Stimulated activated effector memory CD8-positive, alpha-beta T cell treated with anti-CD3 and anti-CD28 coated beads, Interleukin-12 subunit alpha, Interleukin-12 subunit beta, amount 100 ng/mL, for 72 hours (primary cell): ENCODE measurements around the gene PBX2.

Source experiments
- ATAC-seq: fragments of 150-1000 bp; cut with Tn5 transposase; 2 replicates; pipeline ENCODE4 v1.10.0; 2021
- DNase-seq, 2 donors: peaks; one replicate each; pipeline ENCODE4 v3.0.0; 2021 to 2022; ENCODE audit warnings: low spot score in 2 of 2
- H3K27ac Mint-ChIP-seq: one replicate; pipeline ENCODE4 v1.8.0; 2022; ENCODE audit warnings: mild to moderate bottlenecking, mixed read lengths
- H3K36me3 Mint-ChIP-seq: one replicate; pipeline ENCODE4 v1.8.0; 2022; ENCODE audit warnings: mild to moderate bottlenecking, mixed read lengths
- H3K4me1 Mint-ChIP-seq: one replicate; pipeline ENCODE4 v1.8.0; 2022; ENCODE audit warnings: mixed read lengths
- H3K4me3 Mint-ChIP-seq: one replicate; pipeline ENCODE4 v1.8.0; 2022; ENCODE audit warnings: mild to moderate bottlenecking, mixed read lengths
- H3K9me3 Mint-ChIP-seq: one replicate; pipeline ENCODE4 v1.8.0; 2022; ENCODE audit warnings: mixed read lengths

The PBX2 gene

DNA sequence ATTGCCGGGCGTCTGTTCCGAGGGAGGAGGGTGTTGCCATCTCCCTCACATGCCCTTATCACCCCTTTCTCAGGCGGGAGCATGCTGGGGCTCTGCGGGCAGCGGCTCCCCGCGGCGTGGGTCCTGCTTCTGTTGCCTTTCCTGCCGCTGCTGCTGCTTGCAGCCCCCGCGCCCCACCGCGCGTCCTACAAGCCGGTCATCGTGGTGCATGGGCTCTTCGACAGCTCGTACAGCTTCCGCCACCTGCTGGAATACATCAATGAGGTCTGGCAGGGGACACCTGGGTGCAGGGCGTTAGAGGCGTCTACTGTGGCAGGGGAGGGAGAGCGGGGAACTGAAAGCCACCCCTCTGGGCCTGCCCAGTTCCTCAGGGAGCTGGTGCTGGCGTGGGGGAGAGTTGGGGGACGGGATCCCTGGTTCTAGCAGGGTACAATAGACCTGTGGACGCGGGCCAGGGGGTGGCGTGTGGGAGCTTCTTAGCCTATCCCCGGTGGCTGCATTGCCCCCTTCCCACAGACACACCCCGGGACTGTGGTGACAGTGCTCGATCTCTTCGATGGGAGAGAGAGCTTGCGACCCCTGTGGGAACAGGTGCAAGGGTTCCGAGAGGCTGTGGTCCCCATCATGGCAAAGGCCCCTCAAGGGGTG lies 35.4 kb downstream of the PBX2 start:
- Mint-ChIP-seq H3K4me3 (peak overlapping the region; percentile 99), H3K9me3 (no peaks in the 10 kb centered on the region), H3K27ac (peak overlapping the region; percentile 92), H3K4me1 (peaks cover 54% of the 10 kb centered on the region), H3K36me3 (peaks cover 38% of the 10 kb centered on the region)
- peak in 1 of 2 donors; percentile 40 for DNase-seq
- ATAC-seq, result peak; percentile 86

DNA sequence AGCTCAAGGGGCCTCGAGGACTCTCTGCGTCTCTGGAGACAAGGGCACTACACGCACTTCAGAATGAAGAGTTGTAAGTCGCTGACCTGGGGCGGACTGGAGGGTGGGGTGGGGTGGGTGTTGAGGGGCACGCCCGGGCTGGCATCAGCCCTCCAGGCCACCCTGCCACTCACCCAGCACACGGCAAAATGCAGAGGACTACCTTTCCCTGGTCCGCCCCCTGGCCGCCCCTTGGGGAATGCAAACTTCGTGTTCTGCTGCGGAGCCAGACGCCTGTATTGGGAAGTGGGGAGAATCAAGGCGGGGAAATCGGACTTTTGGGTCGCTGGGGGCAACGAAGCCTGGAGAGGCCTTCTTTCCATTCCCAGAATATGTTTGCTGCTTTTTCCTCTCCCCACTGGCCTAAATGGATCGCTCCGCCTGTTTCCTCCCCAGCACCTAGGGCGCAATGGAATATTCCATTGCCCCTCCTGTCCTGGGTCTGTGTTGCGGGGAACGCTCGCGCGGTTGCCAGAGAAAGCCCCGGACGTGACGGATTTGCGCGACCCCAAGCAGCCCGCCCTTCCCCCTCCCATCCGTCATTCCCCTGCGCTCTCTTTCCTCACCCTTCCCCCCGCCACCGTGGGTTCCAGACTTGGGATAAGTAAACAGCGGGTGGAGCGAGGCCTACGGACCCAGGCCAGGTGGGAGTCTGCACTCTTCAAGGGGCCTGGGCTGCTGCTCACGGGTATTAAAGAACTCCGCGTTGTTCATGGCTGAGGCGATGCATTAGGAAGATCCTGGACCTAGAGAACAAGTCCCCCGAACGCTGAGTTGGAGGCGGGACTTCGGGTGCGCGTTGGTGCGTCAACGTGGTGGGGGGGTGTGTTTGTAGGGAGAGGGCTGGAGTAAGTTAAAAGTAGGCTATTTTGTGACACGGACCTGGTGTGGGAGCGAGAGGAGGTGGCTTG lies 36.2 kb downstream of the PBX2 start, which contains the start of gene PPT2:
Gene PPT2, plus strand, starts transcription at position 578 of the 950 bp plus-strand sequence. CDS start 454 bp downstream, outside the sequence.
- ATAC-seq (peak; percentile 78), DNase-seq (peak; percentile 55 to 90)
- H3K27ac Mint-ChIP-seq, result peak within 1 kb of the TSS; percentile 92
- H3K9me3 Mint-ChIP-seq, result no peaks in the 10 kb centered on the region
- H3K4me3 Mint-ChIP-seq, result peak within 1 kb of the TSS; percentile 99
- H3K36me3 Mint-ChIP-seq, result peaks cover 30% of the 10 kb centered on the region
- peaks cover 58% of the 10 kb centered on the region for H3K4me1 Mint-ChIP-seq

DNA sequence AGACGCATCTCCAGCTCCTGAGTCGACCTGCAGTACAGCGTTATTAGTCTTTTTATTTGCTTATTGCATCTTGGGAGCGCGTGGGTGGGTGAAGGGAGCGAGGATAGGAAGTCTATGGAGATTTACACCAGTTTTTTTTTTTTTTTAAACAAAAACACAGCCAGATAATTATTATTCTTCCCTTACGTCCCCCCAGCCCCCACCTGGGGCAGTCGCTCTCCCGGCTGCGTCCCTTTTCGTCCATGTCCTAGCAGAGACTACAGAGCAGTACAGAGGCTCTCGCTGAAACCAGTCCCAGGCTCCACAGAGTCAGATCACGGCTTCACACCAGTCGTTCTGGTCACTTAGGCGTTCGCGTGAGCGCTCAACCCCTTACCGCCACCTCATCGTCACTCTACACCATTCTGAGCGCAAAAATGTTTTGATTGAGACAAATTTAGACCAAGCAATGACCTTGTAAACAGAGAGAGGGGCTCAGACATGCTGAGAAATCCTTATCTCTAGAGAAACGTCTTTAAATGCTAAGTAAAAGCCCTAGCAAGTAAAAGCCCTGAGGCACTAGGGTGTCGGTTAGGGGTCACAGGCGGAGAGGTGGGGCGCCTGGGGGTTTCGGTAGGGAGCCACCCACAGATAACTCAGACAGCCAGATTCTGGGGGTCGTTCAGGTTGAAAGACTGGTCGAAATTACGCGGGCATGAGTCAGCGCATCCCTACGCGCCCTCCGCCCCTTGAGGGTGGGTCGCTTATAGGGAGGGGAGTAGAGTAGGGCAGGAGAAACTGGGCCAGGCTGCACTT lies 37.0 kb downstream of the PBX2 start:
- H3K27ac Mint-ChIP-seq, result peak overlapping the region; percentile 92
- H3K4me1 Mint-ChIP-seq, result peaks cover 67% of the 10 kb centered on the region
- ATAC-seq (no peak), DNase-seq (no peak)
- no peaks in the 10 kb centered on the region for H3K9me3 Mint-ChIP-seq
- H3K36me3 Mint-ChIP-seq, result peaks cover 29% of the 10 kb centered on the region
- H3K4me3 Mint-ChIP-seq, result peak overlapping the region; percentile 99

DNA sequence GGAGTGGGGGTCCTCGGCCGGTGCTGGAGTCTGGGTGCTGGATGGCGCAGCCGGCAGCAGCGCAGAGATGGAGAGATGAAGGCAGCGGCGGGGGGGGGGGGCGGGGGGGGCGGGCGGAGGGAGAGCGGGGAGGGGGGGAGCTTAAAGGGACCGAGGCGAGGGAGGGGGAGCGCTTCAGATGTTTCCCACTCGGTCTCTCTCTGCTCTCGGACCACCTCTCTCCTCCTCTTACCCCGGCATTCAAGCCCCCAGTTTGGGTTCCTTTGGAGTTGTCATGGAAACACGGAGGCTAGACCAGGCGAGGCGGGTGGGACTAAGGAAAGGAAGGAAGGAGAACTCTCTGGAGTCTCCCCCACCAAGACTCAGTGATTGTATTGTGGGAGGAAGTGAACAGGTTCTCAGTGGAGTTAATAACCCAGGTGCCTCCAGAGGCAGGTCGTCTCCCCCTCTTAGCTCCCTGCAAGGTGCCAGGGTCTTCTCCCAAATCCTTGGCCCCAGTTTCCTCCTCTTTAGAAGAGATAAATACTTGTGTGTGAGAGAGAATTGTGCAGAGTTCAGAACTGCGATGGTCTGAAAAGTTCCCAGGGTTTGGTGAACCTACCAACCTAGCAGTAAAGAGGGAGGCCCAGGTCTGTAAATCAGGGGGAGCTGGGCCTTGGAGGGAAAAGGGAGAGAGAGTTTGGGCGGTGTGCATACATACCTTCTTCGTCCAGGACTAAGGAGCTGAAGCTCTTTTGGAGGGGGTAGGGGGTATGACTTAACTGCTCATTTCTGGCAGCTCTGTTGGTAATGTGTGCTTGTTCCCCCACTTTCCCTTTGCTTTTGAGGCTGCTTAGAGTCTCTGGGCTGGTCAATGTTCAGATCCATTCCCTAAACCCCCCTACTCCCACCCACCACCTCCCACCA lies 37.9 kb downstream of the PBX2 start, which contains the start of gene PRRT1:
Gene PRRT1, minus strand, starts transcription at position 77 of the 906 bp plus-strand sequence. CDS start 112 bp downstream, outside the sequence.
- no peak for DNase-seq
- H3K27ac Mint-ChIP-seq, result no peak within 1 kb of the TSS
- H3K36me3 Mint-ChIP-seq, result peaks cover 24% of the 10 kb centered on the region
- no peak for ATAC-seq
- peaks cover 74% of the 10 kb centered on the region for H3K4me1 Mint-ChIP-seq
- peak within 1 kb of the TSS; percentile 99 for H3K4me3 Mint-ChIP-seq
- H3K9me3 Mint-ChIP-seq, result no peaks in the 10 kb centered on the region

DNA sequence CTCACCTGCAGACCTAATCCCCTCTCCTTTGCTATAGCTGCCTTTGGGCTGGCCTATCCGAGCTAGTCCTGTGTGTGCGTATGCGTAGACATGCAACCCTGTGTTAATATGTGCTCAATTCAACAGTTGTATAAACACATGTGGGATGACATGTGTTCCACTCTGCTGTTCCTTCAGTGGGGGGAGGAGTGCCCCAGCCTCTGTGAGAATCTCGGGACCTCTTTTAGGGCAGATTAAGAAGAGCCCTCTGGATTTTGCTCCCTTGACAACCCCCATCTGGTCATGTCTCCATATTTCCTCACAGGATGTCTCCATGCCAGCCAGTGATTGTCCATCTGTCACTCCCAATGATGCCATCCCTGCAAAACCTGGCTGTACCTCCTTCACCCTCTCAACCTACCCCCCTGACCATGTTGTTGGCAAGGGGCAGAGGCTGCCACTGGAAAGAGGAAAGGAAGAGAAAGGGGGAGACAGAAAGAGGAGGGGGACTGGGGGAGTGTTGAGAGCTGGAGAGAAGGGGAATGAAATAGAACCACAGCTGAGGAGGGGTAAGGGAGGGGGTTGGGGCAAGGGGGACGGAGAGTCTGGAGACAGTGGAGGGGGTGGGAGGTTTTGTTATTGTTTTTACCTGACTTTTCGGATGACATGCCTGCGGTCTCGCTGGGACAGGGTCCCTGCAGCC lies 38.7 kb downstream of the PBX2 start:
- H3K36me3 Mint-ChIP-seq, result peaks cover 16% of the 10 kb centered on the region
- peaks cover 80% of the 10 kb centered on the region for H3K4me1 Mint-ChIP-seq
- peak overlapping the region; percentile 16 for H3K4me3 Mint-ChIP-seq
- DNase-seq (no peak), ATAC-seq (no peak)
- H3K9me3 Mint-ChIP-seq, result no peaks in the 10 kb centered on the region
- no peak overlapping the region for H3K27ac Mint-ChIP-seq

DNA sequence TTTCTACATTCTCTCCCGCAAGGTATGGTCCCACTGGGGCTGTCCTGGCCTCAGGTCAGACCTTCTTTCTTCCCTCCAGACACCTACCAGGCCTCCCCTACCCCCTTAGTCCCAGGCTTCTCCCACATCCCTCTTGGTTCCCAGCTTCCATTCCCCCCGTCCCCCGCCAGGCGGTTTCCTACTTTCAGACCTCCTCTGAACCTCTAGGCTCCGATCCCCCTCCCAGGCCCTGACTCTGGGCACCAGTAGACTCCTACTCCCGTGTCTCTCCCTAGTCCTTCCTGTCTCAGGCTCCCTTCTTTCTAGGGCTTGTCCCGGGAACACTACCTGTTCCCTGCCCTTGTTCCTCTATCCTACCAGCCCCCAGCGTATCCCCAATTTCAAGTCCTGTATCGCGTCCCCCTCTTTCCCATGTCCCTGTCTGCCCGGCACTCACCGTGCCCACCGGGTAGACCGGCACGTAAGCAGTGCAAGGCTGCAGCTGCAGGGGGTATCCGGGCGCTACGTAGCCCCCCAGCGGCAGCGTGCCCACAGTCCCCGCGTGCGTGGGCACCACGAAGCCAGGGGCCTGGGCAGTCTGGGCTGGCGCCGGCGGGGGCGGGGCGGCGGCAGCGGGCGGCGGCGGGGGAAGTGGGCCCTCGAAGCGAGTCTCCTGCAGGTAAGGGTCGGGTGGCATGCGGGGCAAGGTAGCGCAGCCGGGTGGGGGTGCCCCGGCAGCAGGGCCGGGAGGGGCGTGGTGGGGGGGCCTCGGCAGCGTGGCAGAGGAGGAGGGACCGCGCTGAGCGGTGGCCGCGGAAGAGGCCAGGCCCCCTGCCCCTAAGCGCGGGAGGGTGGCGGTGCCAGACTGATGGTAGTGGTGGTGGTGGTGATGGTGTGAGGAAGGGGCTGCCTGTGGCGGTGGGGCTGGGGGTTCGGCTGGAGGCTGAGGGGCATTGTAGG lies 39.8 kb downstream of the PBX2 start:
- Mint-ChIP-seq H3K4me1 (peaks cover 74% of the 10 kb centered on the region), H3K9me3 (no peaks in the 10 kb centered on the region), H3K36me3 (peaks cover 11% of the 10 kb centered on the region), H3K27ac (no peak overlapping the region), H3K4me3 (no peak overlapping the region)
- DNase-seq, result no peak
- ATAC-seq, result no peak

DNA sequence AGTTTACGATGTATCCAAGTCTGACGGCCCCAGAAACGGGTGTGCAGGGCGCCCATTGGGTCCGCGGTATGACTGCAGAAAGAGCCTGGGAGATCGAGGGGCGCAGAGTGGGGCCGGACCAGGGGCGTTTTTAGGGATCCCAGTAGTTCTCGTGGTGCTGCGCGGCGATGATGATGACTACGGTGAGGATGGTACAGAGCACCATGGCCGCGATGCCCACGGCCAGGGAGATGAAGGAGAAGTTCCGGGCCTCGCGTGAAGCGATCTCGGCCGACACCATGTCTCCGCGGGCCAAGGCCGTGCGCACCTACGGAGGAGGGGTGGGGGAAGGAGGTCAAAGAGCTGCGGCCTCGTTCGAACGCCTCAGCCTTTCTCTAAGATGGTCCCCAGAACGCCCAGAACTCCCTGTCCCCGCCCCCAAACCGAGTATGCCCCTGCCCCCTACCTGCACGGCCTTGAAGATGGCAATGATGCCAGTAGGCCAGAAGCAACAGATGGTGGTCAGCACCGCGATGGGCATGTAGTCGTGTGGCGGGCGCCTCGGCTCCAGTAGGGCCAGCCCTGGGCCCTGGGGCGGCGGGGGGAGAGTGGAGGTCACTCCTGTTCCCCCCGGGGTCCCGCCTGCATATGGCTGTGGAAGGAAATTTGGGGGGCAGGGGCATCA lies 40.8 kb downstream of the PBX2 start:
- ATAC-seq, result peak; percentile 29
- H3K4me3 Mint-ChIP-seq, result peak overlapping the region; percentile 75
- DNase-seq, result no peak
- peaks cover 11% of the 10 kb centered on the region for H3K36me3 Mint-ChIP-seq
- H3K9me3 Mint-ChIP-seq, result no peaks in the 10 kb centered on the region
- peak overlapping the region; percentile 72 for H3K27ac Mint-ChIP-seq
- H3K4me1 Mint-ChIP-seq, result peaks cover 64% of the 10 kb centered on the region

DNA sequence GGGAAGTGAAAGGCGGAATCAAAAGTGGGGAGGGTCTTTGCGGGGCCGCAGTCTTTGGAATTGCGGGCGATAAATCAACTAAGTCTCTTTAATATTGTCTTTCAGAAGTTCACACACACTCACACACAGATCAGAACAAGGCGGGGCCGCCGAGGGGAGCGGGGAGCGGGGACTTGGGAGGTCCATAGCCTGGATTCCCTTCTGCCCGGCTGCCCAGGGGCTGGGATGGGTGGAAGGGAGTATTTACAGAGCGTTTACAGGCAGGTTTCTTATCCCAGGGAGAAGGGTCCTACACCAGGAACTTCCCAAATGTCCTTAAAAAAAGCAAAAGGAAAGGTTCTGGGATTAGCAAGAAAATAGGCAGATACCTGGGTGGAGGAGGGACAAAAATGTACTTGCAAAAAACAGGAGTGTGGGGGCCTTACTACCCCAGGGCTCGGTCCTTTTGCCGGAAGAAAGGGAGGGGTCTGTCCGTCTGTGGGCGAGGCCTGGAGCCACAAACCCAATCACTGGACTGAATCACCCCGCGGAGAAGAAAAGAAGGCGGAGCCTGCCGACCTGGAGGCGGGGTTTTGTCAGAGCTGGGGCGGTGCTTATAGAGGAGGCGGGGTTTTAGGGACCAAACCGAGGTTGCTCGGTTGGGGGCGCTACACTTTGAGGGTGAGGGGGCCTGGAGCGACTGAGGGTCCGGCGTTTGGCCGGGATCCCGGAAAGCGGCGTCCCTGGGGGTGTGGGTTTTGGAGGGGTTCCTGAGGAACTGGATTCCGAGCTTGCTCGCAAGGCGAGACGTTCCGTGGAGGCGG lies 41.5 kb downstream of the PBX2 start:
- Mint-ChIP-seq H3K4me1 (peaks cover 57% of the 10 kb centered on the region), H3K9me3 (no peaks in the 10 kb centered on the region), H3K4me3 (peak overlapping the region; percentile 75), H3K27ac (peak overlapping the region; percentile 72), H3K36me3 (peaks cover 11% of the 10 kb centered on the region)
- DNase-seq, result peak; percentile 54 to 81
- peak; percentile 76 for ATAC-seq

DNA sequence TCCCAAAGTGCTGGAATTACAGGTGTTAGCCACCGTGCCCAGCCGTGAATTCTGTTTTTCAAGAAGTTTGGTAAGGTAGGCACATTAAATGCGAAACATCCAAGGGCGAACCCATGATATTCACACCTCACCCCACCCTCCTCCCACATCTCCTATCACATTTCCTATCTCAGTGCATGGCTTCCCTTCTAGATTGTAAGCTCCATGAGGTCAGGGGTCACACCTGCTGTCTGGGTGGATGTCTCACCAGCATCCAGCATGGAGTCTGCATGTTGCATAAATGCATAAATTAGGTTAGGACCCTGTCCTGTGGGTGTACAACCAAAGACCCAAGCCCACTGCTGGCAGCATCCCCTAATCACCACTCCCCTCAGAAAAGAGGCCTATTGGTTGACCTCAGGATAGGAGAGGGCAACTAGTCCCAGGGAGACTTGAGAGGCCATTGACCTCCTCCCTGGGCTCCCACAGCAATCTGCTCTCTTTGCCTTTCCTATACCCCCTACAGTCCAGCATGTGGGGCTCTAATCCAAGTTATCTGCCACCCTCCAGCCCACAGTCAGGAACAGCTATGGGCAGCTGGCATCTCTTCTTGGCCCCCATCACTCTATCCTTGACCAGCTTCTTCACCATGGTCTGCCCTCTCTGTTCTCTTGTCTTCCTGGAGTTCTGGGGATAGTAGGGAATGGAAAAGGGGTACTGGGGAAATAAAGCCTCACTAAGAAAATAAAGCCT lies 42.4 kb downstream of the PBX2 start:
- Mint-ChIP-seq H3K36me3 (peaks cover 11% of the 10 kb centered on the region), H3K27ac (no peak overlapping the region), H3K4me3 (peak overlapping the region; percentile 75), H3K9me3 (no peaks in the 10 kb centered on the region), H3K4me1 (peaks cover 49% of the 10 kb centered on the region)
- DNase-seq (no peak), ATAC-seq (no peak)

DNA sequence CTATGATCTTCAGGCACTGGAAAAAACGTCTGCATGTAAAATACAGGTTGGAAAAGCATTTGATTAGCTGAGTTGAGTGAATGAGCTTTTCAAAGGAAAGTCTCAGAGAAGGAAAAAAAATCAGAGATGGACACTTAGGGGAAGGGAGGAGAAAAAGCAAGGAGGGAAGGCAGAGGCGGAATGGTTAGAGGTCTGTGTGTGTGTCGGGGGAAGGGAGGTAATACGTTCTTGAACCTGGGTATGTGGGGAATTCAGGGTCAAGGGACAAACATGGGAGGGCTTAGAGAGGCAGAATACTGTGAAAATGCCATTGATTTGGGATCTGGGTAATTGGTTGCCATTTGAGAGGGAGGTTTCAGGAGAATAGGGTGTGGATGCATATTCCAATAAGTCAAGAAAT lies 43.3 kb downstream of the PBX2 start:
- Mint-ChIP-seq H3K4me1 (peaks cover 43% of the 10 kb centered on the region), H3K9me3 (no peaks in the 10 kb centered on the region), H3K27ac (no peak overlapping the region), H3K36me3 (peaks cover 11% of the 10 kb centered on the region), H3K4me3 (no peak overlapping the region)
- DNase-seq (no peak), ATAC-seq (no peak)

DNA sequence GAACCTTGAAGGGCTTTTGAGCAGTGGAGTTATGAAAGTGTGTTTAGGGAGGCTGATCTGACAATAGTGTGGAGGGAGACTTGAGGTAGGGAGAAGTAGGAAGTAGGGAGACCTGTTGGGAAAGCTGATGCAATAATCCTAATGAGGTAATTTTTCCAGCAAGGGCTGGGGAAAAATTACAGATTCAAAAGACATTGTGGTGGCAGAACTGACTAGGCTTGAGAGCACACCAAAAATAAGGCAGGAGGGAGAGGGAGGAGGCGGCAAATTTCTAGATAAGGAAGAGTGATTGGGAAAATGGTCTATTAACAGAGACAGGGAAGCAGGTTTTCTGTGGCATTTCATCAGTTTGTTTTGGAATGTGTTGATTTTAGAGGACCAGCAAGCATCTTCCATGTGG lies 43.7 kb downstream of the PBX2 start:
- Mint-ChIP-seq H3K36me3 (peaks cover 11% of the 10 kb centered on the region), H3K4me1 (peaks cover 39% of the 10 kb centered on the region), H3K27ac (no peak overlapping the region), H3K4me3 (no peak overlapping the region), H3K9me3 (no peaks in the 10 kb centered on the region)
- DNase-seq (no peak), ATAC-seq (no peak)
